Stimulated activated CD8-positive, alpha-beta memory T cell treated with anti-CD3 and anti-CD28 coated beads, Interleukin-7, amount 100 ng/mL, for 24 hours (primary cell): ENCODE results near the gene LCT.

Experiments
- DNase-seq: peaks from one replicate; pipeline ENCODE4 v3.0.0-alpha.2; 2020; ENCODE audit warnings: low read depth

Gene LCT

GRCh38 chr2:135742325-135742757, 94.6 kb downstream of the LCT start:
- peak; percentile 12 for DNase-seq

- peak; percentile 85 for DNase-seq
Measured at GRCh38 chr2:135741395-135742324, 95.3 kb downstream of the LCT start, which contains the start of gene UBXN4. Gene UBXN4, plus strand, starts transcription at chr2:135741855. Its CDS starts 75 bp downstream, at chr2:135741930.

- no peak for DNase-seq
Measured at GRCh38 chr2:135741043-135741394, 96.0 kb downstream of the LCT start.

GRCh38 chr2:135740206-135740605, 96.8 kb downstream of the LCT start:
- DNase-seq: no peak
